Measurements from ENCODE around the gene OGFOD2. TPM values are rescaled to one million over a fixed set of nuclear protein-coding genes. Genes with fewer than 3 reads are reported as not detected.
"Not testable (repeated sequence)": the region's sequence is repeated elsewhere in the genome, so short reads cannot be mapped to it uniquely, and the experiment has no call there.

OGFOD2 gene
- total RNA-seq (2014; rRNA removed; shearing (Covaris generic); ENCODE audit: low replicate concordance), result 79.9 and 88.8 TPM in 2 replicates

DNA sequence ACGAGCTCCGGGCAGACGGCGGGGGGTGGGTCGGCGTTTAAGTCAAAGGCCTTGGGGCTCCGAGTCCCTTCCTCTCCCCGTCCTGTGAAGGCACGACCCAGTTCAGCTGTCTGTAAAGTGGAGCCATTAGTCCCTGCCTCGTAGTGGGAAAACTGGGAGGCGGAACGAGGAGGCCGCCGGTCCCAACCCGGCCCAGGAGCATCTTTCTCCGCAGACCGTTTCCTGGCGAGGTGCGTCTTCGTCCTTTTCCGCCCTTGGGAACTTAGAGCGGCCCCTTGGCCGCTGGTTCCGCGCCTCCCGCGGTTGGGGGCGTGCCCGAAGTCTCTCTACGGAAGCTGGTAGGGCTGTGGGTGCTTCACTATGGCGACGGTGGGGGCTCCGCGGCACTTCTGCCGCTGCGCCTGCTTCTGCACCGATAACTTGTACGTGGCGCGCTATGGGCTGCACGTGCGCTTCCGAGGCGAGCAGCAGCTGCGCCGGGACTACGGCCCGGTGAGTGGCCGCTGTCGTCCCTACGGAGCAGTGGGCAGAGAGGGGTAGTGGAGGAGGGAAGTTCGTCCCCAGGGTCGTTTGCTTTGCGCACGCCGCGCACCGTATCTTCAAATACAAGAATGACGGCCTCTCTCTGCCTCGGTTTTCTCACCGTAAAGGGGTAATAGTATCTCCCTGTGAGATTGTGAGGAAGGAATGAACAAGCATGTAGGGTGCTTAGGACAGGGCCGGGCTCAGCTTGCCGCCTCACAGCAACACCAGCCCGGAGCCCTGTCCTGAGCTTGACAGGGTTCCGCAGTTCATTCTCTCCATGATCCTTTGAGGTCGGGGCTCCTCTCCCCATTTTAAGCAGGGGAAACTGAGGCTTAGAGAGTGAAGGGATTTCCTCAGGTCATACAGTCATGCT, at the start of gene OGFOD2:
Gene OGFOD2, plus strand, starts transcription at position 353 of the 898 bp plus-strand sequence. Its CDS starts 8 bp downstream, at position 361.
- DNase-seq (ENCODE audit: low read depth), result peak; percentile 87
- in situ Hi-C loops (cut with HindIII; ENCODE audit: low pct_unique_long_range_greater_than_20kb, low sequenced_read_pairs), result no loop called here

- in situ Hi-C loops (cut with HindIII; ENCODE audit: low pct_unique_long_range_greater_than_20kb, low sequenced_read_pairs), result no loop called here
- no peak for DNase-seq (ENCODE audit: low read depth)
These were observed 47.2 kb upstream of the OGFOD2 start for GRCh38 chr12:122927756-122928403.

DNA sequence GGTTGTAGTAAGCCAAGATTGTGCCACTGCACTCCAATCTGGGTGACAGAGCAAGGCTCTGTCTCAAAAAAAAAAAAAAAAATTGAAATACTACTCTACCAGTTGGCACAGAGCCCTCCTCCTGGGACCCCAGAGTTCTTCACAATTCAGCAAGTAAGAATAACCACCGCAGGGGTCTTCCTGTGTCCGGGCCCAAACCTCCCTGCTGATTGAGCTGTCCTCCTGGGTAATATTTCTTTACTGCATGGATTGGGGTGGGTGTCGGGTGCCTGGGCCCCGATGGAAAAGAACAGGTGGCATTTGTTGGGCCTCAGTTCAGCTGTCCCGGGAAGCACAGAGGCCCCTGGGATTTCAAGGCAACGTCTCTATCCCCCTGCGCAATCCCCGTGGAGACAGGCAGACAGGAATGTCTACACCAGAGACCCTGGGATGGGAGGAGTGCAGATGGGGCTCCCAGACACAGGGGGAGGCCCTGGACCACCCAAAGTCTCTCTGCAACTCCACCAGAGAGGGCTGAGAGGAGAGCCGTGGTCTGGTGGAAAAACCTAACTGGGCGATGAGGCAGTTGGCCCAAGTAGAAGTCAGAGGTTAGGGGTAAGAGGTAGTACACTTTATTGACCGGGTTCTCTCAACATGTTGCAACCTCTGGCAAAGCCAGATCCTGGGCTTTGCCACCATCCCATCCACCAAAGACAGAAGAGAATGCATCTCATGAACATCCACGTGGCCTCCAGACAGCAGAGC, 46.5 kb upstream of the OGFOD2 start:
- DNase-seq (ENCODE audit: low read depth), result no peak
- in situ Hi-C loops (cut with HindIII; ENCODE audit: low pct_unique_long_range_greater_than_20kb, low sequenced_read_pairs), result no loop called here

GRCh38 chr12:122929148-122929538, 45.9 kb upstream of the OGFOD2 start:
- in situ Hi-C loops (cut with HindIII; ENCODE audit: low pct_unique_long_range_greater_than_20kb, low sequenced_read_pairs), result no loop called here

GRCh38 chr12:122929812-122930211, 45.2 kb upstream of the OGFOD2 start:
- no peak for DNase-seq (ENCODE audit: low read depth)
- in situ Hi-C loops (cut with HindIII; ENCODE audit: low pct_unique_long_range_greater_than_20kb, low sequenced_read_pairs), result no loop called here

More at GRCh38 chr12:122929148-122929538, 45.9 kb upstream of the OGFOD2 start:
- DNase-seq (ENCODE audit: low read depth), result no peak

DNA sequence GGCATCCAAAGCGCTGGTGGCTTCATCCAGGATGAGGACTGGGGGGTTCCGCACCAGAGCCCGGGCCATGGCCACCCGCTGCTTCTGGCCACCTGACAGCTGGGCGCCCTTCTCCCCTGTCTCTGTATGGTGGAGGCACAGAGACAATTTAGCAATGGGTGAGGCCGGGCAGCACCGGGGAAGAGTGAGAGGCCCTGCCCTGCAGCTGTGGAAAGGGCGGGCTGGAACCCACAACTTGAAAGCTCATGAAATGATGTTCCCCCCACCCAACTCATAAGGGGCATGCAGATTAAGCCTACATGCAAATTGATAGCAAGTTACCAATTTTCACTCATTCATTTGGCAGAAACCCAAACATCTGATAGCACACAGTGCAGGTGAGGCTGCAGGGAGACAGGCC, 42.8 kb upstream of the OGFOD2 start:
- in situ Hi-C loops (cut with HindIII; ENCODE audit: low pct_unique_long_range_greater_than_20kb, low sequenced_read_pairs), result no loop called here
- DNase-seq (ENCODE audit: low read depth), result no peak

GRCh38 chr12:122934722-122935121, 40.3 kb upstream of the OGFOD2 start:
- in situ Hi-C loops (cut with HindIII; ENCODE audit: low pct_unique_long_range_greater_than_20kb, low sequenced_read_pairs), result no loop called here
- no peak for DNase-seq (ENCODE audit: low read depth)

DNA sequence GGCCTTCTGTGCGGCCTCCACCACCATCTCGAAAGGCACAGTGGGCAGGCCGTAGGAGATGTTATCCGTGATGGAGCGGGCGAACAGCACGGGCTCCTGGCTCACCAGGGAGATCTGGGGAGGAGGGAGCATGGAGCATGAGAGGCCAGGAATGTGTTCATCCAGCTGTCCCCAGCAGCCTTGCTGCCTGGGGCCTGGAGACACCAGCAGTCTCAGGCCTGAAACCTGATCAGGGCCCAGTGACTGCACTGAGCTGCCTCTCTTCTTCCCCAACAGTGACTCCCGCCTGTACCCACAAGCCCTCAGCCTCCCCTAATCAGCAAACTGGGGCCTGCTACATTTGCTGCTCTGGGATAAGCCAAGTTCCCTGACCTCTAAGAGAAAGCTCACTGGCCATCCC, 39.7 kb upstream of the OGFOD2 start:
- DNase-seq (ENCODE audit: low read depth), result no peak
- in situ Hi-C loops (cut with HindIII; ENCODE audit: low pct_unique_long_range_greater_than_20kb, low sequenced_read_pairs), result no loop called here

DNA sequence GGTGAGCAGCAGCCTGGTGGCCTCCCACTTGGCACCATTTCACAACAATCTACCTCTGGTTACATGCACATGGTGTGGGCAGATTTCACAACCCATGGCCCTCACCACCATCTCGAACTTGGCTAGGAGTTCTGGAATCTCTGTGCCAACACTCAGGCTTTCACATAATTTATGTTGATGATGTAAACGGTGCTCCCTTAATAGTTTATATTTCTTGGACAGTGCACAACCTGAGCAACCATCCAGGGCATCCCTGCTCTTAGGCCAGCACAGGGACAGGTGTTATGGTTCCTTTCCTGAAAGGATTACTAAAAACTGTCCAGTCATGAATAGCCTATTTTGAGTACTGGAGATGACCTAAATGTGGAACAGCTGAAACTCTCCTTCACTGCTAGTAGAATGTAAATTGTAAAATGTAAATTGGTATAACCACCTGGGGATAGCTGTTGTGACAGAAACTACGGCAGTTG, 37.4 kb upstream of the OGFOD2 start:
- no peak for DNase-seq (ENCODE audit: low read depth)
- in situ Hi-C loops (cut with HindIII; ENCODE audit: low pct_unique_long_range_greater_than_20kb, low sequenced_read_pairs), result no loop called here

DNA sequence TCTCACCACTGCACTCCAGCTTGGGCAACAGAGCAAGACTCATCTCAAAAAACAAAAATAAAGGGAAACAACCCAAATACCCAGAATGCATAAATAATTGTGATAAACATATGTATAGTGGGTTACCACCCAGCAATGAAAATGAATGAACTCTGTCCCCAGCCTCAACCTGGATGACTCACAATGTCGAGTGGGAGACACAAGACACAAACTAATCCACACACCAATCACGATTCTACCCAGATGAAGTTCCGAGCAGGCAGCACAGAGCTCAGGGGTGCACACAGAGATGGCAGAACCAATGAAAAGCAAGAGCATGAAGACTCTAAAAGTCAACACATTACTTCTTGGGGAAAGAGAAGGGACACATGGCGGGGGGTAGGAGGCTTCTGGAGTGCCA, 35.9 kb upstream of the OGFOD2 start:
- no peak for DNase-seq (ENCODE audit: low read depth)
- in situ Hi-C loops (cut with HindIII; ENCODE audit: low pct_unique_long_range_greater_than_20kb, low sequenced_read_pairs), result no loop called here

DNA sequence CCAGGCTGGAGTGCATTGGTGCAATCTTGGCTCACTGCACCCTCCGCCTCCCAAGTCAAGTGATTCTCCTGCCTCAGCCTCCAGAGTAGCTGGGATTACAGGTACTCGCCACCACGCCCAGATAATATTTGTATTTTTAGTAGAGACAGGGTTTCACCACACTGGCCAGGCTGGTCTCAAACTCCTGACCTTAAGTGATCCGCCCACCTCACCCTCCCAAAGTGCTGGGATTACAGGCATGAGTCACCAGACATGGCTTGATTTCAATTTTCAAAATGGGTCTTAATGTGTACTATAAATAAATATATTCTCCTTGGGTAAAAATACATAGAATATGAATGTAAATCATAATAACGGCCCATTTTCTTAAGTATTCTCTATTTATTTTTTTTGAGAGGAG, 33.7 kb upstream of the OGFOD2 start:
- in situ Hi-C loops (cut with HindIII; ENCODE audit: low pct_unique_long_range_greater_than_20kb, low sequenced_read_pairs); DNase-seq (ENCODE audit: low read depth): not testable (repeated sequence)

GRCh38 chr12:122942637-122943036, 32.4 kb upstream of the OGFOD2 start:
- in situ Hi-C loops (cut with HindIII; ENCODE audit: low pct_unique_long_range_greater_than_20kb, low sequenced_read_pairs), result no loop called here
- DNase-seq (ENCODE audit: low read depth), result peak; percentile 77

- in situ Hi-C loops (cut with HindIII; ENCODE audit: low pct_unique_long_range_greater_than_20kb, low sequenced_read_pairs), result no loop called here
- DNase-seq (ENCODE audit: low read depth), result no peak
These were observed 31.8 kb upstream of the OGFOD2 start for GRCh38 chr12:122943196-122943595.

DNA sequence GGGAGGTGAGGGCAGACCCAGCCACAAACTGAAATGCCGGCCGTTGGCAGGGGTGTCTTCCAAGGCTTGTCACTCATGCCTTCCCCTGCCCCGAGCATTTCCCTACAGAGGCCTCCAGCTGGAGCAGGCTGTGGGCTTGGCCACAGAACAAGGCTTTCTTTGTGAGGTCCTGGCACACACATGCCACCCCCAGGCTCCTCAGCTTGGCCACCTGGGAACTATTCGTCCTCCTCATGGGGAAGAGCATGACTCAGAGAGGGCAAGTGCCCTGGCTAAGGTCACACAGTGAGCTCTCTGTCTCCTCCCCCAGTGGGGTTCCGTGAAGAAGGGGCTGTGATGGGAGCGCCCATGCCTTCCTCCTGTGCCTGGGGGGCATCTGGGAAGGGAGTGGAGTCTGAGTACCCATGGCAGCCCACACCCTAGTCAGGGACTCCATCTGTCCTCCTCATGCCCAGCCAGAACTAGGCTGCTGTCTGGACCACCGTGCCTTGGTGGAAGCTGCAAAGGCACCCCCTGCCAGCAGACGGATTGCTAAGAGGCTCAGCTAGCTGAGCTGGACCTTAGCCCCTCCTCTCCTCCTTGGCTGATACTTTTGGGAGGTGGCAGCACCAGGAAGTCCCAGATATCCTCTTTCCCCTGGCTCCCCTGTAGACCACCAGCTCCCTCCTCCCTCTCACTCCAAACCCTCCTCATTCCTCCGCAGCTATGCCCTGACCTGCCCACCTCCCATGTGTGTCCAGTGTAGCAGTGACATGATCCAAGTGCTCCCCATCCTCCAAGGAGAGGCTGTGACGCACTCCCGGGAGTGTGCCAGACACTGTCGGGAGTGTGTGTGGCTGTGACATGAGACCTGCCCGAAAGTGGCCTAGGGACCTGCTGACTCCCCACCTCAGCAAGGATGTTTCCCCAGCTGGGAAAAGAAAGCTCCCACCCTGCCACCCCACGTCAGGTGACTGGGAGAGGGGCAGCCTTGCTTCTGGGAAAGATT, 30.1 kb upstream of the OGFOD2 start:
- peak; percentile 74 for DNase-seq (ENCODE audit: low read depth)

DNA sequence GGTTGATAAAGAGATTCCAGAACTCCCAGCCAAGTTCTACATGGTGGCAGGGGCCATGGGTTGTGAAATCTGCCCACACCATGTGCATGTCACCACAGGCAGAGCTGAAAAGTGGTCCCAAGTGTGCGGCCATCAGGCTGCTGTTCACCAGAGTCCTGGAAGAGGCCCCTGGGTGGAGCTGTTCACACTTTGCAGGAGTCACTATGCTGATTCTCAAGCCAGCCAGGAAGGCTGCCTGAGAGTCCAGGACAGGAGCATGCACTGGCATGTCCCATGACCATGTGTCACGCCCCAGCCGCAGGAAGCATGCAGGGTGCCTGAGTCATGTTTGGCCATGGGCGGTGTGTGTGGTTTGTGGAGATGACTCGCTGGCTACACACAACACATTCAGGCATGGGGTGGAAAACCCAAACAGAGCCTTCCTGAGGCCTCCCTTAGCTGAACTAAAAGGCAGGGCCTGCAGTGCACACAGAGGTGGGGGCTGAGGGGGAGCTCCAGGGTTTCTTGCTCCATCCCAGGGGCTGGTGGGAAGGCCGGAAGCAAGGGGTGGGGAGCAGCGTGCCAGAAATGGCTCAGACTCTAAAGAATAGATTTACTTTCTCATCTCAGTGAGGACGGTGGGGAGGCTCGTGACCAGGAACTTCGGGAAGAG, 28.2 kb upstream of the OGFOD2 start:
- DNase-seq (ENCODE audit: low read depth), result peak; percentile 96
- in situ Hi-C loops (cut with HindIII; ENCODE audit: low pct_unique_long_range_greater_than_20kb, low sequenced_read_pairs), result no loop called here

More for the DNA sequence above, 30.1 kb upstream of the OGFOD2 start:
- in situ Hi-C loops (cut with HindIII; ENCODE audit: low pct_unique_long_range_greater_than_20kb, low sequenced_read_pairs), result no loop called here

- in situ Hi-C loops (cut with HindIII; ENCODE audit: low pct_unique_long_range_greater_than_20kb, low sequenced_read_pairs), result no loop called here
These were observed 27.7 kb upstream of the OGFOD2 start for GRCh38 chr12:122947352-122947792.

DNA sequence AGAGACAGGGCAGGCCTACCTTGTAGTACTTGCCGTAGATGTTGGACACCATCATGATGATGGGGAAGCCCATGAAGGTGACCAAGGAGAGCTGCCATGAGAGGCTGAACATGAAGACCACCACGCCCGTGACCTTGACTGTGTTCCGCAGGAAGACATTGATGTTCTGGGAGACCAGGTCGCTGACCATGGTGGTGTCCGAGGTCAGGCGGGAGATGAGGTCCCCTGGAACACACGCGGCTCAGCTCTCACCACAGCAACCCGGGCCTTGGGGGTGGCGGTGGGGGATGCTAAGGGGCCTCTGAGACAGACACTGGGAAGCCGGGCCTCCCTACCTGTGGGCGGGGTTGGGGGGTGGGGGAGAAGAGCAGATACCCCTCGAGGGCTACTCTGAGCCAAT, 26.4 kb upstream of the OGFOD2 start:
- DNase-seq (ENCODE audit: low read depth), result no peak
- in situ Hi-C loops (cut with HindIII; ENCODE audit: low pct_unique_long_range_greater_than_20kb, low sequenced_read_pairs), result no loop called here

More at GRCh38 chr12:122947352-122947792, 27.7 kb upstream of the OGFOD2 start:
- no peak for DNase-seq (ENCODE audit: low read depth)
